ENCODE data around the gene TNKS1BP1.

Gene TNKS1BP1

DNA sequence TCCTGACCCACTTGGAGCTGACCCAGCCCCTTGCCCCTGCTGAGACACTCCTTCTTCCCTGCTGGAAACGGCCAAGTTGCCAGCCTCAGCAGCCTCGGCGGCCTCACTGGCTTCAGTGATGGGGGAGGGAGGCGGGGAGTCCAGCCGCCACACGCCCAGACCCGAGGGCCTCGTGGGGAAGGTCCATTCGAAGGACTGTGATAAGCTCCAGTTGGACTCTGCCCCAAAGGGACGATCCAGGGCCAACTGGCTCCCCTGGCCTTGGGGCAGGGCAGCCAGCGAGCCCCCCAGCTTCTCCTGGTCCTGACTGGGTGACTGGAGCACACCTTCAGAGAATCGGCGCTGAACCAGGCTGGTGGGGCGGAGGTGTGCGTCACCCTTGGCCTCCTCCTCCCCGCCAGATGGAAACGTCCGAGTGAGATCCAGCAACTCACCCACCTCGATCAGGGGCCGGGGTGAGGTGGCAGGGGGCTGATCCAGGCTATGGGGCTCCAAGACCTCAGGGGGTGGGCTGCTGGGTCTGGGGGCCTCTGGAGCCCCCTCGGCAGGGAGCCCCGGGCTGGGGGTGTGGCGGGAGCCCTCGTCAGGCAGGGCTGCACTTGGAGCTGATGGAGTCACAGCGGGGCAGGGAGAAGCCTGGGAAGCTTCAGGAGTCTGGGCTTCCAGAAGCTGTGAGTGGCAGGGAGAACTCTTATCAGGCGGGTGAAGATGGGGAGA, 11.5 kb downstream of the TNKS1BP1 start:
- in situ Hi-C loops (cut with HindIII; ENCODE audit: low sequenced_read_pairs): no loop called here

DNA sequence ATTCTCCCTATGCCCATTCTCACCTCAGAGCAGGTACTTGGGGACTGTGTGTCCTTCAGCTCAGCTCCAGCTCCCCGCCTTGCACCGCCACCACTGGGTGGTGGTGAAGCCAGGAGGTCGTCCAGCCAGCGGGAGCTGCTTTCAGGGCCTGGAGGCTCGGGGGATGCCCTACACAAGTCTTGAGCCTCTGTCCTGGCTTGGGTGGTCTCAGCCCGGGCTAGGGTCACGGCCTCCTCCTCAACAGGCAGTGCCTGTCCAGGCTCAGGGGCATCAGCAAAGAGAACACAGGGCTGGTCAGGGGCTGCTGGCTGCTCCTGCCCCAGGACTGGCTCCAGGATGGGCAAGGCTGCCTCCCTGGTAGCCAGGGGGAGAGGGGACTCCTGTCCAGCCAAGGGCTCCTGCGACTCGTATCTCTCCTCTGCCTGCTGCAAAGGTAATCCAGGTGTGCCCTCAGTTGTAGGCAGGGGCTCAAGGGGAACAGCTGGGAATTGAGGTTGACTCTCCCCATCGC, 12.2 kb downstream of the TNKS1BP1 start:
- in situ Hi-C loops (cut with HindIII; ENCODE audit: low sequenced_read_pairs): no loop called here

GRCh38 chr11:57311109-57311936, 13.4 kb downstream of the TNKS1BP1 start:
- in situ Hi-C loops (cut with HindIII; ENCODE audit: low sequenced_read_pairs): no loop called here

DNA sequence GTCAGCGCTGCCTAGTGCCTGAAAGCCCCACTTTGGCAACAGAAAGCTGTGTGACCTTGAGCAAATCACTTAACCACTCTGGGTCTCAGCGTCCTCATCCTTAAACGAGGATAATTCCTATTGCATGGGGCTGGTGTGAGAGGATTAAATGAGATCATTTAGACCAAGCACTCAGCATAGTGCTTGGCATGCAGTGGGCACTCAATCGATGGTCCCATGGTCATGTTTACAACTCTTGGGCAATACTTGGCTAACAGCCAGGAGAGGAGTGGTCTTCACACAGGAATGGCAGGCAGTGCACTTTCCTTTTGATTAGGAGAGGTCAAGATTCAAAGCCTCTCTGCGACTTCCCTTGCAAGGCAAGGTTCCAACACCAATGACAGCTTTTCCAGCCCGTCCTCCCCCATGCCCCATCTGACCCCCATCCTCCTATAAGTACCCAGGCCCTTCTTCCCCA, 14.1 kb downstream of the TNKS1BP1 start:
- in situ Hi-C loops (cut with HindIII; ENCODE audit: low sequenced_read_pairs): no loop called here

DNA sequence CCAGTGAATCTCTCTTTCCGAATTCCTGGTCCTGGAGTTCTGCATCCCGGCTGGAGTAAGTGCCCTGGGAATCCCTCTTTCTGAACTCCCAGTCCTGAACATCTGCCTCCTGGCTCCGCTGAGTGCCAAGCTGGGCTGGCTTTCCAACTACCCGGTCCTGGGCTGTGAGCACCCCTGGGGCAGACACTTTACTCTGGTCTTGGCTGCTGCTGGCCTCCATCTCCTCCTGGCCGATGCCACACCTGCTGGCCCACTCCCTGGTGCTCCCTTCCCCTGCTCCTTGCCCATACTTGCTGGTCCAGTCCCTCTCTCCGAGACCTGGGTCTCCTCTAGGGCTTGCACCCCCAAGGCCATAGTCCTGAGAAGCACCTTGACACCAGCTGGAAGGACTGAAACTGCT, 14.7 kb downstream of the TNKS1BP1 start:
- in situ Hi-C loops (cut with HindIII; ENCODE audit: low sequenced_read_pairs): no loop called here

DNA sequence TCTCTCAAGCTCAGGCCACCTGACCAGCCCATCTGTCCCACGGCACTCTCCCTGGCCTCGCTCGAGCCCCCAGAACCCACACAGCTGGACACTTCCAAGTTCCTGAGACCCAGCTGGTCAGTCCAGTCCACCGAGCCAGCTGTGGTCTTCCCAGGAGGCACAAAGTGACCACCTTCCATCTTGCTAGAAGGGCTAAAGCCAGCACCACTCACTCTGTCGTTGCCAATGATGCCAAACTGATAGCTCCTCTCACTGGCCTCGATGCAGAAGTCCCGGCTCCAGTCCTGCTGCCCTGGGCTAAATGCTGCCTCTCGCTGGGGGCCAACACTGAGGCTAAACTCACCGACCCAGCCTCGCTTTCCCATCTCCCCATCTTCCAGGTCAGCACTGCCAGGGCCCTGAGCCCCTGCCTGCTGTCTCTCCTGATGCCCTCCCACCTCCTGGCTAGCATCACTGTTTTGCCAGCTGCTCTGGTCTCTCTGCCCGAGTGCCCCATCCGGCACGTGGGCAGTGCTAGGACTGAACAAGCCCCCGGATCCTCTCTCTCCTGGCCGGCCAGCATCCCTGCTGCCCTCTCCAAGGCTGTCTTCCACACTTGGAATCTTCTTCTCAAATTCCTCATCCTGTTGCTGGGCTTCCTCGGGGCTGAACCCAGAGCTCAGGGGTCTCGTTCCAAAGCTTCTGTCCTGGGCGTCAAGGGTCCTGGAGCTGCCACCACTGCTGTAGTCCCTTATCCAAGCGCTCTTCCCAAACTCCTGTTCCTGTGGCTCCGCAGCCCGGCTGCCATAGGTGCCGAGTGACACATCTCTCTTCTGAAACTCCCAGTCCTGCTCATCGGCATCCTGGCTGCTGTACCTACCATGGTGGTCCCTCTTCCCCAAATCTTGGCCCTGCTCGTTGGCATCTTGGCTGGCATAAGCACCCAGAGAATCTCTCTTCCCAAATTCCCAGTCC, 15.4 kb downstream of the TNKS1BP1 start:
- in situ Hi-C loops (cut with HindIII; ENCODE audit: low sequenced_read_pairs): no loop called here

DNA sequence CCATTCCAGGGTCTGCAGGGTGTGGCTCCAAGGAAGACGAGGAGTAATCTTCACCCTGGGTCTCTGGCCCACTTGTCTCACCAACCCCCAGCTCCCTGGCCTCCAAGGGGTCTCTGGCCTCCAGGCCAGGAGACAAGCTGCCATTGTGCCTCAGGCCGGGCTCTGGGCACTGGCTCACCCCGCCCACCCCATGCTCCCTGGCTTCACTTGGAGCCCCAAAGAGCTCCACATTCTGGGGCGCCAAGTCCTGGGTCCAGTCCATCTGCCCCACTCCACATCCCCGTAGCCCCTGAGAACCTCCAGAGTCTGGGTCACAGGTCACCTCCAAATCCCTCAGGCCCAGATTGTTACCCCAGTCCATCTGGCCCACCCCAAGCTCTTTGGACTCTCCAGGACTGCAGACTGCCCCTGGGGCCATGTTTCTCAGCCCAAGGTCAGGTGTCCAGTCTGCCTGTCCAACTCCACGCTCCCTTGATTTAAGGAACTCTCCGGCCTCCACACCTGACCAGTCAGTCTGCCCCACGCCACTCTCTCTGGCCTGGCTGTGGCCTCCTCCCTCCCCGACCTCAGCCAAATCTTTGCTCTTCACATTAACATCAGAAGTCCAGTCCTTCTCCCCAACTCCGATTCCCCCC, 16.2 kb downstream of the TNKS1BP1 start:
- in situ Hi-C loops (cut with HindIII; ENCODE audit: low sequenced_read_pairs): no loop called here

DNA sequence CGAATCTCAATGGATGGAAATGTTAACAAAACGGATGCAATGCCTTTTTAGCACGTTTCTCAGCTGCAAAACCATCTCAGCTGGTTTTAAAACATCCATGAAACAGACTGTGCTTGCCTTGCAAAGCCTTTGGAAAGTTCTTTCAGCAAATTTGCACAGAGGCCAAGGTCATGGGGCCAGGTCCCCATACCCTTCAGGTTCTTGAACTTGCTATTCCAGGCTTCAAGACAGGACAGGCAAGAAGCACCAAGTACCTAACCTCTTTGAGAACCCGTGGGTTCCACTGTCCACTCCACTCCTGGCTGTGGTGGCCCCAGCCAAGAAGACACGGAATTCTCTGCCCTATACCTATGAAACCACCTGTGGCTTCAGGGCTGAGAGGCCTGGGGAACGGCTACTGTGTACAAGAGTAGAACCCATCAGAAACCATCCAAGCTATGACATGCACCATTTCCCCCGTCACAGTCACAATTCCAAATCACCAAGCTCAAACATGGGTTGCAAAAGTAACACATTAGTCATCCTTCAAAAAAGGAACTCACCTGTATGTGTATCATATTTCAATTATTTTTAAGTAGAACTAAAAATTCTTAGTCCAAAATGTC, 17.0 kb downstream of the TNKS1BP1 start:
- in situ Hi-C loops (cut with HindIII; ENCODE audit: low sequenced_read_pairs): no loop called here

DNA sequence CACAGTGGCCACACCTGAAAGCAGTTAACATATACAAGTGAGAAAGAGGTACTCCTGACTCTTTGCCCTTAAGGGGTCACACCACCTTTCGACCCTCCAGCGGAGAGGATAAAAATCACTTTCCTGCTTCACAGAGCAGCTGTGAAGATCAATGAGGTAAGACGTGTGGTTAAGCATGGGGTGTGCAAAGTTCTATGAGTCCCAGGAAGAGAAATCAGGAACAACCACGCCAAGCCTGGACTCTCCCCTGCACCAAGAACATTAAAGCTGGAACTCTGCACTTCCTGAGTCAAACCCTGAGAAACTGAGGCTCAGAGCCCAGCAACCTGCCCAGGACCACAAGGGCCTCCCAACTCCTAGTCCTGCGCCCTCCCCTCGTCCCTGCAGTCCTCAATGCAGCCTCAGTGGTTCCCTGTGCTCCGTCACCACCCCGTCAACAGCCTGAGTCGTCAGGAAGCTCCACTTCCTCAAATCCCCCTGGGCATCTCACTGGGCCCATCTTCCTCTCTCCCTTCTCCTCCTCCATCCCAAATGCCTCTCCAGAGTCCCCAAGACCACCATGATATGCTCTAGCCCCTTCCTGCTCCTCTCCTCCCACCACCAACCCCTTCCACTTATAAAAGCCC, 17.7 kb downstream of the TNKS1BP1 start:
- in situ Hi-C loops (cut with HindIII; ENCODE audit: low sequenced_read_pairs): no loop called here

GRCh38 chr11:57306161-57306876, 18.4 kb downstream of the TNKS1BP1 start:
- in situ Hi-C loops (cut with HindIII; ENCODE audit: low sequenced_read_pairs): no loop called here

DNA sequence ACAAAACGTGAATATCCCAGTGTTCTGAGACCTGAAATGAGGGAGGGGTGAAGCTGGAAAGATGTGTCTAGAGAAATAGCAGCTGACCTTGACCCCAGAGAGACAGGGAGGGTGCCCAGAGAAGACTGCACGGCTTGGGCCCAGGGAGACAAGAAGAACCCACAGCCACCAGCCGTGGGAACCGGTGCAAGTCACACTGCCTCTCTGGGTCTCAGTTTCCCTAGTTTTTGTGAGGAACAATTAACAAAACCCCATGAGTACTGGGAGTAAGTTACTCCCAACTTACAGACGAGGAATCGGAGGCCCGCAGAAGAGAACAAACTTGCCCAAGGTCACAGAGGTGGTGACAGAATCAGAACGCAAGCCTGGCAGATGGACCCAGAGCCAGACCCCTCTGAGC, 19.2 kb downstream of the TNKS1BP1 start:
- in situ Hi-C loops (cut with HindIII; ENCODE audit: low sequenced_read_pairs): no loop called here

DNA sequence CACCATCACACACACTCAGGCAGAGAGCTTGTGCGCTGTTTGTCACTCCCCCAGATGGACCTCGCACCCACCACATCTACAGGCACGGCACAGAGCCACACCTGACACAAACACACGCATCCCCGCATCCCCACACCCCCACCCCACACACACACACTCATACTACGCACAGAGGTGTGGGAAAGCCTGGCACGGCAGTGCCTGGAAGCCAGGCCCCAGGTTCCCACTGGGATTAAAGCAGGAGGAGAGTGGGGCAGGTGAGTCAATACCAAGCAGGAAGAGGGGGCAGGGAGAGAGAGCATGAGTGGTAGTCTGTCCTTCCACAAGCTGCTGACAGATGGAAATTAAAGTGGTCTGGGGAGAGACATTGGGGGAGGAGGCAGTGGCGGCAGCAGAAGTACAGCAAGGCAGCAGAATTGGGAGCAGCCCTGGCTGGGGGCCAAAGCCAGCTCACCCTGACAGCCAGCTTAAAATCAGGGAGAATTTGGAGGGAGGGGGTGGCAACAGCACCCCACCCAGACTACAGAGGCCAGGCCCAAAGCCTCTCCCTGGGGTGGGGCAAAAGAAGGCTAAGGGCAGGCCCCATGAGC, 20.7 kb downstream of the TNKS1BP1 start:
- in situ Hi-C loops (cut with HindIII; ENCODE audit: low sequenced_read_pairs): no loop called here

DNA sequence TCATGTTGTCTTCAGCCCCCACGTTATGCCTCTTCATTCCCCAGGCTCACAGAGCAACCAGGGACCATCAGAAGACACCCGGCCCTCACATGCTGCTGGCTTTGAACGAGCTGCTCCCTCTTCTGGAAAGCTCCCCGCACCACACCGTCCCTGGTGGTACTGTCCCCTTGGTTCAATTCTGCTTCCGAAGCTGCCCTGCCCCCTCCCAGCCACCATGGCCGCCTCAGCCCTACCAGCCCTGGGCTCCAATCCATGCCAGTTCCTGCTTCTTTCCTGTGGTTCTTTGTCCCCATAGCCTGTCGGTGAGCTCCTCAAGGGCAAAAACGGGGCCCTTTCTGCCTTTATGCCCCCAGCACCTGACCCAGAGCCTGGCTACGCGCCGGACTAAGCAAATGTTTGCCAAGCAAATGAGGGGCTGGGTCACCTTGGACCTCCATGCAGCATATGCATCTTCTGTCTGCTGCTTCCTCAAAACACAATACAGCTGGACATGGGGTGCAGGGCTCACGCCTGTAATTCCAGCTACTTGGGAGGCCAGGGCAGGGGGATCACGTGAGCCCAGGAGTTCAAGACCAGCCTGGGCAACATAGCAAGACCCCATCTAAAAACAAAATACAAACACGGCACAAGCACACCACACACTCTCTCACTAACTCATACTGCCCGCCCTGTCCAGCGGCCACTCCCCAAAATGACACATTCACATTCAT, 21.3 kb downstream of the TNKS1BP1 start:
- in situ Hi-C loops (cut with HindIII; ENCODE audit: low sequenced_read_pairs): no loop called here

DNA sequence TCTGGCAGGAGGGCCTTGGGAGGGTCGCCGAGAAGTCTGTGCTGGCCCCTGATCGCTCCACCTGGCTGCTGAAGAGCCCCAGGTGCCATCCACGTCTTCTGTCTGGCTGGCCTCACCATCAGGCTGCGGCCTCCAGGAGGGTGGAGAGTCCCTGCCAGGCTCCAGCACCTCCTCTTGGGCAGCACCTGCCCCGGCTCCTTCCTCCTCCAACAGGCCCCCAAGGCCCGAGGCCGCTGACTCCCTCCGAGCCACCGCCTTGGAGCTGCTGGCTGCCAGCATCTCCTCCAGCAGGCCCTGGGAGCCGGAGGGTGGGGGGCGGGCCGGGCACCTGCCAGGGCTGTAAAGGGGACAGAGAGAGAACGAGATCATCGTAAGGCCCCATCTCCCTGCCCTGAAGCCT, 22.3 kb downstream of the TNKS1BP1 start:
- in situ Hi-C loops (cut with HindIII; ENCODE audit: low sequenced_read_pairs): no loop called here

- in situ Hi-C loops (cut with HindIII; ENCODE audit: low sequenced_read_pairs): no loop called here
These were observed 22.9 kb downstream of the TNKS1BP1 start for GRCh38 chr11:57301711-57302423.

DNA sequence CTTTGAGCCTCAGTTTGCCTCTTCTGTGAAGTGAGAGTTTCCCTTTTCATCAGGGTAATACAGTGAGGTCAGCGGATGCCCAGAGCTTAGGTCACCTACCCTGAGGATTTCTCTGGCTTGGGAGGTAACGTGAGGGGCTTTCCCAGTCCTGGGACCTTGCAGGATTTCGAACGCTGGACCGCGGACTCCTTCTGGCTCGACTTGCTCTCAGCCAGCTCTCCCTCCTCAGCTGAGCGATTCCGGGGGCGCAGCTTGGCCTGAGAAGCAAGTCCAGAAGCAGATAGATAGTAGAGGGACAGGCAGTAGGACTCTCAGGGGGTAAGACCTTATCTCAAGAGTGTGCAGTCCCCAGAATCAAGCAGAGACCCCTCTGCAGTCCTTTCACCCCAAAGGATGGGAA, 24.0 kb downstream of the TNKS1BP1 start:
- in situ Hi-C loops (cut with HindIII; ENCODE audit: low sequenced_read_pairs): no loop called here

- in situ Hi-C loops (cut with HindIII; ENCODE audit: low sequenced_read_pairs): no loop called here
These were observed 25.5 kb downstream of the TNKS1BP1 start for GRCh38 chr11:57299150-57299737.
